WTC11 (cell line): ENCODE measurements around the gene POP5. TPM values are rescaled to one million over a fixed set of nuclear protein-coding genes. Genes with fewer than 3 reads are reported as not detected.

ENCODE experiments used
- ATAC-seq: fragments of 200-7000 bp; cut with Tn5 transposase; 2 replicates; pipeline ENCODE4 v1.10.0; 2021; ENCODE audit warnings: mild to moderate bottlenecking, moderate library complexity
- CTCF ChIA-PET: fragments of 300-600 bp; sonication (Branson Sonifier 250); formaldehyde crosslinking; loops from one replicate; lab custom pipeline; 2021; ENCODE audit warnings: antibody characterized with exemption; lab: Charles Lee
- POLR2A ChIA-PET: fragments of 350-600 bp; sonication (Branson Sonifier 250); formaldehyde crosslinking; loops from one replicate; lab custom pipeline; 2021; ENCODE audit warnings: antibody characterized with exemption; lab: Charles Lee
- DNase-seq: peaks from one replicate; pipeline ENCODE4 v3.0.0; 2021; ENCODE audit warnings: low spot score
- H3K27ac Mint-ChIP-seq: 2 replicates; pipeline ENCODE4 v1.8.0; 2021; ENCODE audit warnings: mixed read lengths
- H3K27me3 Mint-ChIP-seq: 2 replicates; pipeline ENCODE4 v1.8.0; 2021; ENCODE audit warnings: low read depth, mild to moderate bottlenecking, moderate library complexity, mixed read lengths
- H3K36me3 Mint-ChIP-seq: 2 replicates; pipeline ENCODE4 v1.8.0; 2021; ENCODE audit warnings: mixed read lengths
- H3K4me1 Mint-ChIP-seq: 2 replicates; pipeline ENCODE4 v1.8.0; 2022; ENCODE audit warnings: mixed read lengths
- H3K4me3 Mint-ChIP-seq: 2 replicates; pipeline ENCODE4 v1.8.0; 2021; ENCODE audit warnings: mild to moderate bottlenecking, moderate library complexity, mixed read lengths
- H3K9me3 Mint-ChIP-seq: 2 replicates; pipeline ENCODE4 v1.8.0; 2021; ENCODE audit warnings: mixed read lengths
- ATF2 ChIP-seq: sonication (generic); formaldehyde crosslinking; IDR thresholded peaks from 2 replicates; pipeline ENCODE4 v1.8.1; 2022; ENCODE audit warnings: low read depth, missing genetic modification reagents, borderline replicate concordance
- HMGA2 ChIP-seq: fragments of 250-450 bp; sonication (Bioruptor Pico); IDR thresholded peaks from 2 replicates; pipeline ENCODE4 v1.4.0; 2021; ENCODE audit warnings: mild to moderate bottlenecking, moderate library complexity
- NFATC4 ChIP-seq: fragments of 250-450 bp; sonication (Bioruptor Pico); IDR thresholded peaks from 2 replicates; pipeline ENCODE4 v1.9.0; 2021; ENCODE audit warnings: mild to moderate bottlenecking
- PREB ChIP-seq: sonication (generic); formaldehyde crosslinking; IDR thresholded peaks from 2 replicates; pipeline ENCODE4 v1.8.1; 2022; ENCODE audit warnings: mild to moderate bottlenecking, missing genetic modification reagents, moderate library complexity, borderline replicate concordance
- PRRX2 ChIP-seq: fragments of 250-450 bp; sonication (Bioruptor Pico); IDR thresholded peaks from 2 replicates; pipeline ENCODE4 v1.8.0; 2021; ENCODE audit warnings: mild to moderate bottlenecking
- RELA ChIP-seq: sonication (generic); formaldehyde crosslinking; IDR thresholded peaks from 2 replicates; pipeline ENCODE4 v1.8.1; 2022; ENCODE audit warnings: missing genetic modification reagents, mild to moderate bottlenecking, borderline replicate concordance
- RORB ChIP-seq: fragments of 250-450 bp; sonication (Bioruptor Pico); IDR thresholded peaks from 2 replicates; pipeline ENCODE4 v1.9.0; 2021; ENCODE audit warnings: mild to moderate bottlenecking
- SMAD3 ChIP-seq: sonication (generic); formaldehyde crosslinking; IDR thresholded peaks from 2 replicates; pipeline ENCODE4 v1.8.0; 2022; ENCODE audit warnings: missing genetic modification reagents, mild to moderate bottlenecking, borderline replicate concordance
- SOX15 ChIP-seq: fragments of 250-450 bp; sonication (Bioruptor Pico); IDR thresholded peaks from 2 replicates; pipeline ENCODE4 v1.9.0; 2021; ENCODE audit warnings: mild to moderate bottlenecking
- SP1 ChIP-seq: sonication (generic); formaldehyde crosslinking; conservative IDR thresholded peaks from 2 replicates; pipeline ENCODE4 v1.8.1; 2022; ENCODE audit warnings: missing genetic modification reagents
- STAT6 ChIP-seq: sonication (generic); formaldehyde crosslinking; conservative IDR thresholded peaks from 2 replicates; pipeline ENCODE4 v1.8.1; 2023; ENCODE audit warnings: mild to moderate bottlenecking, low read depth, missing genetic modification reagents, moderate library complexity
- TEAD1 ChIP-seq: sonication (generic); formaldehyde crosslinking; IDR thresholded peaks from 2 replicates; pipeline ENCODE4 v1.8.0; 2022; ENCODE audit warnings: mild to moderate bottlenecking, missing genetic modification reagents
- USF1 ChIP-seq: sonication (generic); formaldehyde crosslinking; IDR thresholded peaks from 2 replicates; pipeline ENCODE4 v1.8.0; 2022; ENCODE audit warnings: mild to moderate bottlenecking, missing genetic modification reagents
- USF2 ChIP-seq: sonication (generic); formaldehyde crosslinking; IDR thresholded peaks from 2 replicates; pipeline ENCODE4 v1.8.1; 2023; ENCODE audit warnings: mild to moderate bottlenecking, missing genetic modification reagents, moderate library complexity
- ZNF121 ChIP-seq: sonication (generic); formaldehyde crosslinking; IDR thresholded peaks from 2 replicates; pipeline ENCODE4 v1.8.0; 2023; ENCODE audit warnings: missing genetic modification reagents
- ZNF219 ChIP-seq: sonication (generic); formaldehyde crosslinking; IDR thresholded peaks from 2 replicates; pipeline ENCODE4 v1.8.0; 2023; ENCODE audit warnings: missing genetic modification reagents, mild to moderate bottlenecking, borderline replicate concordance
- ZNF232 ChIP-seq: sonication (generic); formaldehyde crosslinking; IDR thresholded peaks from 2 replicates; pipeline ENCODE4 v1.8.0; 2022; ENCODE audit warnings: mild to moderate bottlenecking, missing genetic modification reagents
- ZNF317 ChIP-seq: sonication (generic); formaldehyde crosslinking; IDR thresholded peaks from 2 replicates; pipeline ENCODE4 v1.8.1; 2023; ENCODE audit warnings: low read depth, mild to moderate bottlenecking, moderate library complexity, missing genetic modification reagents, borderline replicate concordance
- ZNF416 ChIP-seq: fragments of 250-450 bp; sonication (Bioruptor Pico); IDR thresholded peaks from 2 replicates; pipeline ENCODE4 v1.9.0; 2021; ENCODE audit warnings: mild to moderate bottlenecking, inconsistent platforms
- ZSCAN18 ChIP-seq: fragments of 250-450 bp; sonication (Bioruptor Pico); IDR thresholded peaks from 2 replicates; pipeline ENCODE4 v2.1.2; 2022; ENCODE audit warnings: mild to moderate bottlenecking, moderate library complexity
- total RNA-seq: library from RNA; stranded (reverse); gene quantifications from 3 replicates; pipeline ENCODE4 v1.2.3, GENCODE V29; 2021

The POP5 gene
- total RNA-seq, 1 experiment from 2014 or later, result 54.7 TPM

- H3K4me1 Mint-ChIP-seq, result peaks cover 7% of the 10 kb centered on the region
- ATAC-seq, result no peak
- no peak for DNase-seq
- ChIA-PET CTCF (interaction anchor here (0.6 to 2.4 kb wide), 5 partner anchors 40 to 383 kb away, joined by 4 to 15 read pairs (median 5); partner anchors contain the start of gene CABP1), POLR2A (interaction anchor here (0.7 kb wide), 1 partner anchor 98 kb away, joined by 3 read pairs; the partner anchor contains the start of gene MLEC)
- H3K9me3 Mint-ChIP-seq, result no peaks in the 10 kb centered on the region
- no peak overlapping the region for H3K4me3 Mint-ChIP-seq
- H3K27me3 Mint-ChIP-seq, result peaks cover 7% of the 10 kb centered on the region
- peak overlapping the region; percentile 68; the same call in 1 of the 2 replicates for H3K27ac Mint-ChIP-seq
- TF ChIP-seq ZSCAN18 (CRISPR knock-in tag), result no peak
- no peaks in the 10 kb centered on the region for H3K36me3 Mint-ChIP-seq
These were observed 8.0 kb upstream of the POP5 start for GRCh38 chr12:120588948-120589930.

- Mint-ChIP-seq H3K9me3 (no peaks in the 10 kb centered on the region), H3K4me1 (peaks cover 12% of the 10 kb centered on the region)
- TF ChIP-seq ZNF232, result no peak
- TF ChIP-seq SP1 (CRISPR knock-in tag), result no peak
- no peak for TF ChIP-seq TEAD1 (CRISPR knock-in tag)
- TF ChIP-seq RELA, result no peak
- no peak for TF ChIP-seq SOX15 (CRISPR knock-in tag)
- no peak for TF ChIP-seq ZNF121 (CRISPR knock-in tag)
- no peak for TF ChIP-seq ATF2 (CRISPR knock-in tag)
- TF ChIP-seq PRRX2 (CRISPR knock-in tag), result no peak
- TF ChIP-seq PREB, result no peak
- TF ChIP-seq USF1, result no peak
- no peak for TF ChIP-seq NFATC4 (CRISPR knock-in tag)
- no peak for TF ChIP-seq HMGA2
- no peak for TF ChIP-seq ZNF317
- TF ChIP-seq USF2 (CRISPR knock-in tag), result no peak
- TF ChIP-seq, all 79 proteins: peak for 0
- ChIA-PET CTCF (interaction anchor here (1.5 to 2.4 kb wide), 2 partner anchors 61 to 384 kb away, joined by 4 to 15 read pairs; no protein-coding TSS in a partner anchor), POLR2A (interaction anchor here (0.7 kb wide), 1 partner anchor 880 kb away, joined by 4 read pairs; no protein-coding TSS in a partner anchor)
- Mint-ChIP-seq H3K27me3 (peaks cover 13% of the 10 kb centered on the region), H3K27ac (no peak overlapping the region), H3K36me3 (no peaks in the 10 kb centered on the region), H3K4me3 (no peak overlapping the region)
- DNase-seq, result no peak
- ATAC-seq, result no peak
These were observed 7.2 kb upstream of the POP5 start for GRCh38 chr12:120588371-120588770.

- POLR2A ChIA-PET, result interaction anchor here (0.6 kb wide), 1 partner anchor 386 kb away, joined by 3 read pairs; the partner anchor contains the start of gene RPLP0
- Mint-ChIP-seq H3K4me3 (no peak overlapping the region), H3K27me3 (peaks cover 13% of the 10 kb centered on the region), H3K27ac (no peak overlapping the region), H3K36me3 (no peaks in the 10 kb centered on the region), H3K4me1 (peaks cover 15% of the 10 kb centered on the region), H3K9me3 (no peaks in the 10 kb centered on the region)
- CTCF ChIA-PET, result interaction anchor here (1.2 kb wide), 1 partner anchor 42 kb away, joined by 3 read pairs; no protein-coding TSS in a partner anchor
- no peak for ATAC-seq
- no peak for DNase-seq
- TF ChIP-seq SMAD3 (CRISPR knock-in tag) (no peak), USF1 (no peak), ZNF416 (CRISPR knock-in tag) (no peak), RORB (CRISPR knock-in tag) (no peak), HMGA2 (no peak), STAT6 (CRISPR knock-in tag) (no peak), ZNF219 (CRISPR knock-in tag) (no peak)
These were observed 5.7 kb upstream of the POP5 start for GRCh38 chr12:120586860-120587259.
